Caco-2 (cell line): ENCODE results near the gene RPS16. TPM values are rescaled to one million over a fixed set of nuclear protein-coding genes. Genes with fewer than 3 reads are reported as not detected.

Experiments
- BruUV-seq: library from RNA; stranded (reverse); fragments of 400-500 nt; replicated peaks from 2 replicates; lab custom pipeline; 2021; lab: Mats Ljungman, UMichigan
- CTCF ChIA-PET: fragments of 300-600 bp; sonication (Branson Sonifier 250); formaldehyde crosslinking; loops from one replicate; lab custom pipeline; 2022; ENCODE audit warnings: antibody characterized with exemption; lab: Charles Lee
- POLR2A ChIA-PET: fragments of 300-600 bp; sonication (Branson Sonifier 250); formaldehyde crosslinking; loops from one replicate; lab custom pipeline; 2022; ENCODE audit warnings: antibody characterized with exemption; lab: Charles Lee
- DNase-seq, 2 experiments: peaks; one replicate each; pipeline versions ENCODE4 v3.0.0 to v3.0.0-alpha.2; 2020 to 2022
- H3K27me3 ChIP-seq: replicated peaks from 2 replicates; pipeline ENCODE4 v1.6.0; 2011; ENCODE audit warnings: low read length; ENCODE audit not compliant: control insufficient read depth, insufficient read depth
- H3K36me3 ChIP-seq: 2 replicates; pipeline ENCODE4 v1.5.1; 2011; ENCODE audit warnings: low read length; ENCODE audit not compliant: control insufficient read depth, insufficient read depth
- H3K4me1 ChIP-seq: fragments of 250-450 bp; sonication (Bioruptor Pico); 2 replicates; pipeline ENCODE4 v1.5.1; 2020; ENCODE audit warnings: mild to moderate bottlenecking
- H3K4me3 ChIP-seq: 2 replicates; pipeline ENCODE4 v1.5.1; 2011; ENCODE audit warnings: low read depth, mild to moderate bottlenecking, control low read depth, low read length
- H3K9me3 ChIP-seq: fragments of 250-450 bp; sonication (Bioruptor Pico); 2 replicates; pipeline ENCODE4 v1.5.1; 2020; ENCODE audit warnings: mild to moderate bottlenecking, moderate library complexity
- H3K27ac Mint-ChIP-seq: one replicate; pipeline ENCODE4 v1.8.0; 2022; ENCODE audit warnings: mixed read lengths; ENCODE audit not compliant: unreplicated experiment
- H3K27me3 Mint-ChIP-seq: one replicate; pipeline ENCODE4 v1.8.0; 2022; ENCODE audit warnings: mixed read lengths; ENCODE audit not compliant: insufficient read depth, unreplicated experiment
- H3K36me3 Mint-ChIP-seq: one replicate; pipeline ENCODE4 v1.8.0; 2022; ENCODE audit warnings: mild to moderate bottlenecking, mixed read lengths; ENCODE audit not compliant: insufficient read depth, unreplicated experiment
- H3K4me1 Mint-ChIP-seq: one replicate; pipeline ENCODE4 v1.8.0; 2022; ENCODE audit warnings: low read depth, mixed read lengths; ENCODE audit not compliant: unreplicated experiment
- H3K4me3 Mint-ChIP-seq: one replicate; pipeline ENCODE4 v1.8.0; 2022; ENCODE audit warnings: mild to moderate bottlenecking, moderate library complexity, mixed read lengths; ENCODE audit not compliant: unreplicated experiment
- H3K9me3 Mint-ChIP-seq: one replicate; pipeline ENCODE4 v1.8.0; 2022; ENCODE audit warnings: mixed read lengths; ENCODE audit not compliant: unreplicated experiment
- CTCF ChIP-seq, 2 experiments: fragments of 200-600 bp in 1 of 2; IDR thresholded peaks; 1 replicate in 1 of 2; 2 replicates in 1 of 2; pipeline versions ENCODE4 v1.5.1 to v1.8.0; 2011 to 2022; ENCODE audit warnings: antibody characterized with exemption in 1 of 2, control low read depth in 1 of 2, inconsistent platforms in 1 of 2, low read depth in 1 of 2, low read length in 1 of 2, mild to moderate bottlenecking in 1 of 2, moderate library complexity in 1 of 2; ENCODE audit not compliant: insufficient read depth in 1 of 2, severe bottlenecking in 1 of 2, unreplicated experiment in 1 of 2
- intact Hi-C: fragments of 100-400 bp; cut with micrococcal nuclease; formaldehyde crosslinking; loops from one replicate; pipeline ENCODE4 v1.10.0; 2022; ENCODE audit not compliant: unreplicated experiment
- total RNA-seq: library from RNA; stranded (reverse); gene quantifications from 2 replicates; pipeline ENCODE4 v1.2.3, GENCODE V29; 2022

Gene RPS16
- total RNA-seq, 1 experiment from 2014 or later: 2,801 TPM

DNA sequence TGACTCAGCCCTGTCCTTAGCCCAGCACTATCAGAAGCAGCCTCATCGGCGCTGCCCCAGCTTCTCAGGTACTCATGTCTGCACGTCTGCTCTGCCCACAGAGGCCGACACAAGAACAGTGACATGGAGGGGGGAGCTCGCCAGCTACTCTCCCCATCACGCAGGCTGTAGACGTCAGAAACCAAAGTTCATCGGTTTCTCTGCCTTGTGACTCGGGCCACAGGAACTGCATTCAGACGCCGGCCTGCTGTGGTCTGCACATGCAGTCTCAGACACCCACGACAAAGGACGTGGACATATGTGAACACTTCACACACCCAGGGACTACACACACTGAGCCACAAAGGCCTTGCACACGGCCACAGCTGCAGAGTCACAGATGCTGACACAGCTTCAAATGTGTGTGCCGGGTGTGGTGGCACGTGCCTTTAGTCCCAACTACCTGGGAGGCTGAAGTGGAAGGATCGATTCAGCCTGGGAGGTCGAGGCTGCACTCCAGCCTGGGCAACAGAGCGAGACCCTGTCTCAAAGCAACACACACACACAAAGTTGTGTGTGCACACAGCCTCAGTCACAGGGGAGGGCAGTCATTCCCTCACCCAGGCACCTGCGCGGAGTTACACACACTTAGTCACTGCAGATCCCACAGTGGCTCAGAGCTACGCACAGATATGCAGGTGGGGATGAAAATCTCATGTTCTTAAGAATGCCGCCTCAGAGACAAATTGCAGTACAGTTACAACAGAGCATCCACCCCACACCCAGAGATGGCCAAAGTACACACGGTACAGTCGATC lies 34.0 kb downstream of the RPS16 start:
- peak overlapping the region; percentile 91 for H3K4me3 Mint-ChIP-seq

DNA sequence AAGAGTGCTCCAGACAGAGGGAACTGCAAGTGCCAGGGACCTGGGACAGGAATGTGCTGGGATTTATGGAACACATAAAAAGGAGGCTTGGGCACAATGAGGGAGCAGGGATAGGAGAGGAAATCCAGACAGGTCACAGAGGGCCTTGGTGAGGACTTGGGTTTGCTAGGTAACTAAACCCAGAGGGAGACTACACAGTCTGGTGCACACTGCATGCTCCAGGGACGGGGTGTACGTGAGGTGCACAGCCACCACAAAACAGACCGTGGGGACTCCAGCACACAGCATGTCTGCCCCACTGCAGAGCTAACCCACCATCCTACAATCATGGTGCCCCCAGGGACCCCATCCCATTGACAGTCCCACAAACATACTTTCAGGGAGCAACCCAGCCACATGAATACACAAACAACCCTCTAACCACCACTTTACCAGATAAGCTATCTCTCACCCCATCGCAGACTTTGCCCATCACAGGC lies 34.6 kb downstream of the RPS16 start:
- Mint-ChIP-seq H3K27ac (peak overlapping the region; percentile 84), H3K4me3 (peak overlapping the region; percentile 91), H3K36me3 (peaks cover 54% of the 10 kb centered on the region), H3K27me3 (no peaks in the 10 kb centered on the region), H3K4me1 (peaks cover 36% of the 10 kb centered on the region), H3K9me3 (no peaks in the 10 kb centered on the region)
- Histone ChIP-seq H3K4me1 (peaks cover 59% of the 10 kb centered on the region), H3K36me3 (no peaks in the 10 kb centered on the region), H3K4me3 (no peak overlapping the region), H3K9me3 (no peaks in the 10 kb centered on the region), H3K27me3 (no peaks in the 10 kb centered on the region)
- no peak for DNase-seq
- intact Hi-C loops: no loop called here
- BruUV-seq: TSS peak; percentile 40
- ChIA-PET POLR2A (interaction anchor here (0.5 to 2.8 kb wide), 7 partner anchors 8 to 63 kb away, joined by 3 to 33 read pairs (median 7); partner anchors contain the start of genes MED29, PAF1, RPS16 and SAMD4B), CTCF (interaction anchor here (0.8 to 1.2 kb wide), 4 partner anchors 11 to 18 kb away, joined by 3 to 16 read pairs (median 4); partner anchors contain the start of gene PLEKHG2)
- no peak for TF ChIP-seq CTCF (IDR thresholded peaks at IDR 0.05; ENCODE audit: insufficient read depth in 1 of 2, low read depth in 1 of 2, low read length in 1 of 2, severe bottlenecking in 1 of 2, unreplicated experiment in 1 of 2)

More for the DNA sequence above, 34.0 kb downstream of the RPS16 start:
- Mint-ChIP-seq H3K27me3 (no peaks in the 10 kb centered on the region), H3K9me3 (no peaks in the 10 kb centered on the region), H3K4me1 (peaks cover 41% of the 10 kb centered on the region), H3K36me3 (peaks cover 60% of the 10 kb centered on the region), H3K27ac (peak overlapping the region; percentile 84)
- CTCF ChIA-PET: interaction anchor here (0.6 to 1.2 kb wide), 5 partner anchors 10 to 19 kb away, joined by 3 to 16 read pairs (median 3); partner anchors contain the start of gene PLEKHG2
- peak; percentile 89 to 96 for DNase-seq
- peaks cover 59% of the 10 kb centered on the region for H3K4me1 ChIP-seq
- H3K4me3 ChIP-seq: peak overlapping the region; percentile 51
- TF ChIP-seq CTCF (IDR thresholded peaks at IDR 0.05; ENCODE audit: insufficient read depth in 1 of 2, low read depth in 1 of 2, low read length in 1 of 2, severe bottlenecking in 1 of 2, unreplicated experiment in 1 of 2): no peak
- no peaks in the 10 kb centered on the region for H3K27me3 ChIP-seq
- no peaks in the 10 kb centered on the region for H3K9me3 ChIP-seq
- intact Hi-C loops: loop anchor here (1.0 kb wide), 1 partner anchor 11 kb away; the partner anchor contains the start of gene PLEKHG2
- H3K36me3 ChIP-seq: no peaks in the 10 kb centered on the region
- BruUV-seq: no TSS peak
- POLR2A ChIA-PET: interaction anchor here (0.5 to 2.8 kb wide), 11 partner anchors 8 to 79 kb away, joined by 3 to 33 read pairs (median 6); partner anchors contain the start of genes MED29, PAF1, PLEKHG2 and RPS16

DNA sequence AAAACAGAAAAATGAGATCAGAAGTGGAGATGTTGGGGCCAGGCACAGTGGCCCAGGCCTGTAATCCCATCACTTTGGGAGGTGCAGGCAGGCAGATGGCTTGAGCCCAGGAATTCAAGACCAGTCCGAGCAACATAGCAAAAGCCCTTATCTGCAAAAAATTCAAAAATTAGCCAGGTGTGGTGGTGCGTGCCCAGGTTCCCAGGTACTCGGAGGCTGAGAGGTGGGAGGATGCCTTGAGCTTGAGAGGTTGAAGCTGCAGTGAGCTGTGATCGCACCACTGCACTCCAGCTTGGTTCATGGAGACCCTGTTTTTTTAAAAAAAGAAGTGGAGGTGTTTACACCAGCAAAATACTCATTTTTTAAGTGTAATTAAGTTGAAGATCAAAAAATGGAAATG lies 35.7 kb downstream of the RPS16 start:
- Histone ChIP-seq H3K36me3 (no peaks in the 10 kb centered on the region), H3K4me3 (no peak overlapping the region), H3K9me3 (no peaks in the 10 kb centered on the region), H3K27me3 (no peaks in the 10 kb centered on the region), H3K4me1 (peaks cover 59% of the 10 kb centered on the region)
- intact Hi-C loops: no loop called here
- DNase-seq: no peak
- H3K9me3 Mint-ChIP-seq: no peaks in the 10 kb centered on the region
- ChIA-PET POLR2A (interaction anchor here (0.6 to 2.8 kb wide), 3 partner anchors 9 to 36 kb away, joined by 3 to 33 read pairs (median 5); partner anchors contain the start of genes MED29, PAF1 and RPS16), CTCF (interaction anchor here (0.7 kb wide), 1 partner anchor 11 kb away, joined by 3 read pairs; no protein-coding TSS in a partner anchor)
- TF ChIP-seq CTCF (IDR thresholded peaks at IDR 0.05; ENCODE audit: insufficient read depth in 1 of 2, low read depth in 1 of 2, low read length in 1 of 2, severe bottlenecking in 1 of 2, unreplicated experiment in 1 of 2): no peak
- no TSS peak for BruUV-seq
- H3K4me3 Mint-ChIP-seq: no peak overlapping the region
- H3K27ac Mint-ChIP-seq: peak overlapping the region; percentile 84
- peaks cover 34% of the 10 kb centered on the region for H3K4me1 Mint-ChIP-seq
- H3K36me3 Mint-ChIP-seq: peaks cover 62% of the 10 kb centered on the region
- no peaks in the 10 kb centered on the region for H3K27me3 Mint-ChIP-seq
